K562 (cell line): ENCODE data around the gene TP53RK. TPM values are rescaled to one million over a fixed set of nuclear protein-coding genes. Genes with fewer than 3 reads are reported as not detected.

Experiments
- ATF3 ChIP-seq, 2 experiments: fragments of 450-650 bp in 1 of 2; sonication (generic) in 1 of 2; formaldehyde crosslinking in 1 of 2; IDR thresholded peaks in 1 of 2; conservative IDR thresholded peaks in 1 of 2; 2 replicates each; pipeline versions ENCODE4 v1.6.1 to v1.8.1; 2016 to 2023; ENCODE audit warnings: mild to moderate bottlenecking in 2 of 2, moderate library complexity in 2 of 2, inconsistent platforms in 1 of 2, missing genetic modification reagents in 1 of 2
- ATF4 ChIP-seq: fragments of 450-650 bp; formaldehyde crosslinking; IDR thresholded peaks from 2 replicates; pipeline ENCODE4 v1.4.0; 2022; ENCODE audit warnings: mild to moderate bottlenecking, moderate library complexity
- CHD4 ChIP-seq: fragments of 200-600 bp; sonication (generic); IDR thresholded peaks from 3 replicates; pipeline ENCODE4 v1.6.1; 2012; ENCODE audit warnings: low read depth, mild to moderate bottlenecking, mixed read lengths, low read length, inconsistent platforms; ENCODE audit not compliant: insufficient read depth, insufficient replicate concordance, poor library complexity, severe bottlenecking
- ELF1 ChIP-seq: fragments of 200-800 bp; sonication (Bioruptor generic); IDR thresholded peaks from 2 replicates; pipeline ENCODE4 v1.6.1; 2016; ENCODE audit warnings: missing genetic modification characterization, missing compliant biosample characterization
- GTF3C2 ChIP-seq: IDR thresholded peaks from 3 replicates; pipeline ENCODE4 v1.6.1; 2011; ENCODE audit warnings: borderline replicate concordance, mild to moderate bottlenecking, moderate library complexity; ENCODE audit not compliant: insufficient read length; ENCODE audit errors: extremely low read depth
- HDAC2 ChIP-seq: fragments of 450-650 bp; IDR thresholded peaks from 2 replicates; pipeline ENCODE4 v1.6.1; 2016; ENCODE audit warnings: mild to moderate bottlenecking
- HLTF ChIP-seq: fragments of 450-650 bp; IDR thresholded peaks from 2 replicates; pipeline ENCODE4 v1.6.1; 2016
- MTF1 ChIP-seq: fragments of 250-450 bp; sonication (Bioruptor Pico); IDR thresholded peaks from 2 replicates; pipeline ENCODE4 v1.9.0; 2021; ENCODE audit warnings: moderate library complexity, mild to moderate bottlenecking, inconsistent platforms, borderline replicate concordance
- MYC ChIP-seq, 2 experiments: fragments of 250-450 bp in 1 of 2; sonication (Bioruptor Pico) in 1 of 2; IDR thresholded peaks; 2 replicates each; pipeline versions ENCODE4 v1.5.1 to v1.6.1; 2012 to 2021; ENCODE audit warnings: low read depth in 2 of 2, borderline replicate concordance in 1 of 2, improper control_type of control experiment in 1 of 2, low read length in 1 of 2, mild to moderate bottlenecking in 1 of 2, moderate library complexity in 1 of 2
- NFE2L1 ChIP-seq: fragments of 450-650 bp; IDR thresholded peaks from 2 replicates; pipeline ENCODE4 v1.6.1; 2016; ENCODE audit warnings: missing genetic modification characterization, low read depth, mild to moderate bottlenecking, missing compliant biosample characterization, moderate library complexity, borderline replicate concordance
- PYGO2 ChIP-seq: fragments of 450-650 bp; IDR thresholded peaks from 2 replicates; pipeline ENCODE4 v1.6.1; 2016; ENCODE audit warnings: mild to moderate bottlenecking, missing genetic modification characterization, moderate library complexity, missing compliant biosample characterization
- RBM17 ChIP-seq: fragments of 200-400 bp; formaldehyde crosslinking; IDR thresholded peaks from 2 replicates; pipeline ENCODE4 v1.6.1; 2017; ENCODE audit warnings: low read depth, mild to moderate bottlenecking, low read length, borderline replicate concordance
- SP2 ChIP-seq: IDR thresholded peaks from 2 replicates; pipeline ENCODE4 v1.6.1; 2011; ENCODE audit warnings: mild to moderate bottlenecking, low read depth, low read length, moderate library complexity; ENCODE audit not compliant: poor library complexity, severe bottlenecking; ENCODE audit errors: extremely low read depth
- THRB ChIP-seq: fragments of 450-650 bp; formaldehyde crosslinking; conservative IDR thresholded peaks from 2 replicates; pipeline ENCODE4 v1.4.0; 2022; ENCODE audit warnings: mild to moderate bottlenecking, missing genetic modification characterization
- XRCC3 ChIP-seq: fragments of 450-650 bp; IDR thresholded peaks from 2 replicates; pipeline ENCODE4 v1.6.1; 2017; ENCODE audit warnings: mild to moderate bottlenecking, moderate library complexity
- ZBTB2 ChIP-seq: fragments of 450-650 bp; IDR thresholded peaks from 2 replicates; pipeline ENCODE4 v1.6.1; 2016; ENCODE audit warnings: antibody characterized with exemption
- ZNF384 ChIP-seq: IDR thresholded peaks from 2 replicates; pipeline ENCODE4 v1.6.1; 2012; ENCODE audit warnings: low read depth, low read length, improper control_type of control experiment
- polyA plus RNA-seq, 8 experiments: library from polyadenylated mRNA; depleted of rRNA in 4 of 8; stranded (reverse) in 5 of 8; unstranded in 3 of 8; fragments of >200 nt; fragmentation: Nextera tagmentation in 2 of 8; fragmentation: Illumina TruSeq in 1 of 8; extraction: Ambion mirVana in 2 of 8; extraction: Trizol in 1 of 8; gene quantifications; 2 replicates each; pipeline versions ENCODE4 v1.2.1 to v1.2.3, GENCODE V29; 2011 to 2014; ENCODE audit warnings: inconsistent platforms in 1 of 8, missing spikeins in 1 of 8
- total RNA-seq, 7 experiments: library from RNA; depleted of rRNA in 6 of 7; stranded (reverse); fragments of >200 nt in 6 of 7; fragmentation: Illumina TruSeq in 2 of 7; extraction: Trizol in 2 of 7; gene quantifications; 2 replicates each; pipeline versions ENCODE4 v1.2.1 to v1.2.3, GENCODE V29; 2011 to 2021; ENCODE audit warnings: low replicate concordance in 1 of 7

TP53RK gene
- total and polyA plus RNA-seq, 9 of the 15 experiments (the other 6 are each of a cell fraction or from before 2014, with no cell fraction given), result 2.9 to 43.5 (median 17.2) TPM

- no peak for TF ChIP-seq GTF3C2
- no peak for TF ChIP-seq ATF4 (CRISPR knock-in tag)
- no peak for TF ChIP-seq SP2
- TF ChIP-seq HDAC2, result peak; percentile 46; the same call in 1 of the 2 replicates
- no peak for TF ChIP-seq MTF1 (CRISPR knock-in tag)
- TF ChIP-seq ELF1 (tag), result no peak
- TF ChIP-seq ZBTB2, result no peak
- no peak for TF ChIP-seq RBM17
- no peak for TF ChIP-seq MYC (IDR thresholded peaks at IDR 0.05; ENCODE audit: low read depth, low read length)
- no peak for TF ChIP-seq MYC (CRISPR knock-in tag; IDR thresholded peaks at IDR 0.05; ENCODE audit: borderline replicate concordance, low read depth)
- TF ChIP-seq ATF3 (IDR thresholded peaks at IDR 0.05), result no peak
- TF ChIP-seq ATF3 (CRISPR knock-in tag; conservative IDR thresholded peaks at IDR 0.05), result no peak
- no peak for TF ChIP-seq ZNF384
- no peak for TF ChIP-seq XRCC3
- TF ChIP-seq NFE2L1 (tag), result no peak
- 0 out of 2 replicates have a peak, but pooled peaks have one; percentile 40 for TF ChIP-seq HLTF
- no peak for TF ChIP-seq CHD4
- no peak for TF ChIP-seq THRB (CRISPR knock-in tag)
- no peak for TF ChIP-seq PYGO2 (tag)
Measured at GRCh38 chr20:46699651-46700359, 10.6 kb upstream of the TP53RK start (continued).
